AG09309 (cell line): ENCODE measurements around the gene LEAP2.
A peak's percentile ranks its signal among the peaks of the same experiment; 100 is the strongest.
"Not testable (repeated sequence)": the region's sequence is repeated elsewhere in the genome, so short reads cannot be mapped to it uniquely, and the experiment has no call there.

Experiments
- DNase-seq: peaks from one replicate; pipeline ENCODE4 v3.0.0-alpha.2; 2010; ENCODE audit warnings: low read depth
- H3K4me3 ChIP-seq: 2 replicates; pipeline ENCODE4 v1.5.1; 2011; ENCODE audit warnings: mild to moderate bottlenecking, low read depth, low read length, moderate library complexity; ENCODE audit not compliant: control insufficient read depth
- TF ChIP-seq, protein P1 (sequence below): IDR thresholded peaks from 2 replicates; pipeline ENCODE4 v1.5.1; 2011; ENCODE audit warnings: mild to moderate bottlenecking, low read depth, low read length, inconsistent platforms; ENCODE audit not compliant: insufficient read depth, control insufficient read depth; ENCODE audit errors: missing control alignments

The LEAP2 gene

DNA sequence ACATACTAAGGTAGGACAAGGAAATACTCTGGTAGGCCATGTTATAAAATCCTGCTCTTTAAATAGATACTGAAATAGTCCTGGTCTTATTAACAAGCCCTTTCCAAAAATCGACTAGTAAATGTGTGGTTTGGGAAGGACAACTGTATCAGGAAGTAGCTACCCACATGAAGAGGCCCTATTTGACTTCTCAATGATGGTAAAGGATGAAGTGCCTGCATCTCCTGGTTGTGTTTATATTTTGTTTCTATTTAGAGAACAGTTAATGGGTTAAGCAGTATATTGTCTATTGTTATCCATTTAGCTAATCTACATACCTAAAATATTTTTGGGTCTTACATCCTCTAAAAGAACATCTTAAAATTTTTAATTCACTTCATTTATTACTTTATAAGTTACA lies 19.7 kb upstream of the LEAP2 start:
- DNase-seq, result no peak
- H3K4me3 ChIP-seq, result no peak overlapping the region
- TF ChIP-seq, protein P1, sequence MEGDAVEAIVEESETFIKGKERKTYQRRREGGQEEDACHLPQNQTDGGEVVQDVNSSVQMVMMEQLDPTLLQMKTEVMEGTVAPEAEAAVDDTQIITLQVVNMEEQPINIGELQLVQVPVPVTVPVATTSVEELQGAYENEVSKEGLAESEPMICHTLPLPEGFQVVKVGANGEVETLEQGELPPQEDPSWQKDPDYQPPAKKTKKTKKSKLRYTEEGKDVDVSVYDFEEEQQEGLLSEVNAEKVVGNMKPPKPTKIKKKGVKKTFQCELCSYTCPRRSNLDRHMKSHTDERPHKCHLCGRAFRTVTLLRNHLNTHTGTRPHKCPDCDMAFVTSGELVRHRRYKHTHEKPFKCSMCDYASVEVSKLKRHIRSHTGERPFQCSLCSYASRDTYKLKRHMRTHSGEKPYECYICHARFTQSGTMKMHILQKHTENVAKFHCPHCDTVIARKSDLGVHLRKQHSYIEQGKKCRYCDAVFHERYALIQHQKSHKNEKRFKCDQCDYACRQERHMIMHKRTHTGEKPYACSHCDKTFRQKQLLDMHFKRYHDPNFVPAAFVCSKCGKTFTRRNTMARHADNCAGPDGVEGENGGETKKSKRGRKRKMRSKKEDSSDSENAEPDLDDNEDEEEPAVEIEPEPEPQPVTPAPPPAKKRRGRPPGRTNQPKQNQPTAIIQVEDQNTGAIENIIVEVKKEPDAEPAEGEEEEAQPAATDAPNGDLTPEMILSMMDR, result no peak

DNA sequence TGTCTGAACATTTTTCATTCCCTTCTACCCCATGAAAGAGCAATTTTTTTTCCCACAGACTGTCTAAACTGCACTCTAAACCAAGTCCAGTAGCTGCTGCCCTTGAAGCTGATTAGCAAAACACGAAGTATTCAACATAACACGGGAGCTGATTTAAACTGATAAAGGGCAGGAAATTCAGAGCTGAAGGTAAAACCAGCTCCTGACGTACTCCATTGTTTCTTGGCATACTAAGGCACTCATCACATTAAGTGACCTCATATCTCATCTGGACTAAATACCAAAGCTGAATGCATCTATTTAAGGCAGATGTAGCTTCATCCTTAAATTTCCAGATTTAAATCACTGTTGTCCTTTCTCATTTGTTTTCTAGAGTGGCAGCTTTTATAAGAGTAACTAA lies 19.2 kb upstream of the LEAP2 start:
- no peak for DNase-seq
- TF ChIP-seq, protein P1, result no peak

GRCh38 chr5:132854992-132855391 lies 18.5 kb upstream of the LEAP2 start:
- not testable (repeated sequence) for H3K4me3 ChIP-seq, DNase-seq

More for the DNA sequence above, 19.2 kb upstream of the LEAP2 start:
- no peak overlapping the region for H3K4me3 ChIP-seq

- TF ChIP-seq, protein P1, result no peak
These were observed 17.5 kb upstream of the LEAP2 start for GRCh38 chr5:132856011-132856410.

DNA sequence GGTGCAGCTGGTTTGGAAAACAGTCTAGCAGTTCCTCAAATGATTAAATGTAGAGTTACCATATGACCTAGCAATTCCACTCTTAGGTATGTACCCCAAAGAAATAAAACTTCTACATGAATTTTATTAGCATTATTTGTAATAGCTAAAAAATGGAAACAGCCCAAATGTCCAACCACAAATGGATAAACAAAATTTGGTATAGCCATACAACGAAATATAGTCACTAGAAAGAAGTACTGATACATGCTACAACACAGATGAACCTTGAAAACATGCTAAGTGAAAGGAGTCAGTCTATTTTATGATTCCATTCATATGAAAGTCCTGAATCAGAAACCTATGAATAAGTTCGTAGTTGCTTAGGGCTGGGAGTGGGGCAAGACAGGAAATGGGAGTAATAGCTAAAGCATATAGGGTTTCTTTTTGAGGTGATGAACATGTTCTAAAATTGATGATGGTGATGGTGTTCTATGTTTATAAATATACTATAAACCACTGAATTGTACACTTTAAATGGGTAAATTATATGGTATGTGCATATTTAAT lies 13.5 kb upstream of the LEAP2 start:
- TF ChIP-seq, protein P1, result no peak
- no peak for DNase-seq
- H3K4me3 ChIP-seq, result no peak overlapping the region

More at GRCh38 chr5:132856011-132856410, 17.5 kb upstream of the LEAP2 start:
- no peak overlapping the region for H3K4me3 ChIP-seq
- no peak for DNase-seq

- TF ChIP-seq, protein P1, result no peak
- H3K4me3 ChIP-seq, result no peak overlapping the region
- no peak for DNase-seq
These were observed 12.7 kb upstream of the LEAP2 start for GRCh38 chr5:132860742-132861141.

- TF ChIP-seq, protein P1, result no peak
- peak overlapping the region; percentile 76 for H3K4me3 ChIP-seq
- DNase-seq, result no peak
These were observed 7.7 kb upstream of the LEAP2 start for GRCh38 chr5:132865668-132866341.
